HG03103 (cell line): Measurements from ENCODE around the gene FAM151A.

ENCODE experiments used
- ATAC-seq: cut with Tn5 transposase; IDR thresholded peaks from one replicate; pipeline ENCODE4 v1.9.1; 2021; ENCODE audit warnings: low read depth; ENCODE audit not compliant: unreplicated experiment

Gene FAM151A

GRCh38 chr1:54623216-54624007 lies at the start of gene FAM151A:
TSS of gene FAM151A (minus strand) at chr1:54623525. CDS start at chr1:54623395, 130 bp downstream.
- ATAC-seq, result no peak

GRCh38 chr1:54671985-54672608 lies 48.8 kb upstream of the FAM151A start:
- ATAC-seq, result no peak

GRCh38 chr1:54668567-54668966 lies 45.2 kb upstream of the FAM151A start:
- no peak for ATAC-seq

GRCh38 chr1:54667797-54668196 lies 44.5 kb upstream of the FAM151A start:
- no peak for ATAC-seq

- no peak for ATAC-seq
Observed at GRCh38 chr1:54666333-54666732, 43.0 kb upstream of the FAM151A start.

GRCh38 chr1:54665852-54666251 lies 42.5 kb upstream of the FAM151A start:
- no peak for ATAC-seq

- no peak for ATAC-seq
Observed at GRCh38 chr1:54664364-54664763, 41.0 kb upstream of the FAM151A start.

GRCh38 chr1:54663725-54664124 lies 40.4 kb upstream of the FAM151A start:
- no peak for ATAC-seq

GRCh38 chr1:54658164-54658913 lies 35.0 kb upstream of the FAM151A start:
- no peak for ATAC-seq

- no peak for ATAC-seq
Observed at GRCh38 chr1:54653036-54653435, 29.7 kb upstream of the FAM151A start.

GRCh38 chr1:54652168-54652567 lies 28.8 kb upstream of the FAM151A start:
- no peak for ATAC-seq

GRCh38 chr1:54651608-54652007 lies 28.3 kb upstream of the FAM151A start:
- ATAC-seq, result no peak

GRCh38 chr1:54650417-54650816 lies 27.1 kb upstream of the FAM151A start:
- ATAC-seq, result no peak

- no peak for ATAC-seq
Observed at GRCh38 chr1:54649921-54650320, 26.6 kb upstream of the FAM151A start.

GRCh38 chr1:54649130-54649898 lies 26.0 kb upstream of the FAM151A start:
- ATAC-seq, result no peak

- no peak for ATAC-seq
Observed at GRCh38 chr1:54645806-54646676, 22.7 kb upstream of the FAM151A start.

GRCh38 chr1:54643736-54644135 lies 20.4 kb upstream of the FAM151A start:
- no peak for ATAC-seq

GRCh38 chr1:54640863-54641836 lies 17.8 kb upstream of the FAM151A start, which contains the start of gene MROH7:
TSS of gene MROH7 (plus strand) at chr1:54641786. CDS start at chr1:54652927, 11,141 bp downstream.
- no peak for ATAC-seq
